ENCODE measurements around the gene AHNAK.

DNA sequence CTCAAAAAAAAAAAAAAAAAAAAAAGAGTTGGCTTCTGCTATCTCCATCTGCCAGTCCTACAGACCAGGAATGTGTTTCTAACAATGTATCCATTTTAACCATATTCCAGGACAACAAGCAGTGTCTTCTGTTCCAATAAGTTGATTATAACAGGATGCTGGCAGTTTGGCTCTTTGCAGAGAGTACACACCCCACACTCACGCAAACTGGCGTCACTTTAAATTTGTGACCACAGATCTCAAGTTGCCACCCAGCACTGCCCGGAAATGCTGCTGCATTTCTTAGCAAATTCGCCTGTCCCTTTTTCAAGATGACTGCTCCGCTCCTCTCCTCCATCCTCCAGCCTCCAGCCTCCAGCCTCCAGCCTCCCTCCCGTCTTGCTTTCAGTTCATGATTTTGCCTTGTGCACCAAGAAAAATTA, 83.5 kb downstream of the AHNAK start:
- TF ChIP-seq, protein P1, sequence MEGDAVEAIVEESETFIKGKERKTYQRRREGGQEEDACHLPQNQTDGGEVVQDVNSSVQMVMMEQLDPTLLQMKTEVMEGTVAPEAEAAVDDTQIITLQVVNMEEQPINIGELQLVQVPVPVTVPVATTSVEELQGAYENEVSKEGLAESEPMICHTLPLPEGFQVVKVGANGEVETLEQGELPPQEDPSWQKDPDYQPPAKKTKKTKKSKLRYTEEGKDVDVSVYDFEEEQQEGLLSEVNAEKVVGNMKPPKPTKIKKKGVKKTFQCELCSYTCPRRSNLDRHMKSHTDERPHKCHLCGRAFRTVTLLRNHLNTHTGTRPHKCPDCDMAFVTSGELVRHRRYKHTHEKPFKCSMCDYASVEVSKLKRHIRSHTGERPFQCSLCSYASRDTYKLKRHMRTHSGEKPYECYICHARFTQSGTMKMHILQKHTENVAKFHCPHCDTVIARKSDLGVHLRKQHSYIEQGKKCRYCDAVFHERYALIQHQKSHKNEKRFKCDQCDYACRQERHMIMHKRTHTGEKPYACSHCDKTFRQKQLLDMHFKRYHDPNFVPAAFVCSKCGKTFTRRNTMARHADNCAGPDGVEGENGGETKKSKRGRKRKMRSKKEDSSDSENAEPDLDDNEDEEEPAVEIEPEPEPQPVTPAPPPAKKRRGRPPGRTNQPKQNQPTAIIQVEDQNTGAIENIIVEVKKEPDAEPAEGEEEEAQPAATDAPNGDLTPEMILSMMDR (IDR thresholded peaks at IDR 0.05; ENCODE audit: insufficient read depth, low read length), result no peak
- TF ChIP-seq, protein P2, sequence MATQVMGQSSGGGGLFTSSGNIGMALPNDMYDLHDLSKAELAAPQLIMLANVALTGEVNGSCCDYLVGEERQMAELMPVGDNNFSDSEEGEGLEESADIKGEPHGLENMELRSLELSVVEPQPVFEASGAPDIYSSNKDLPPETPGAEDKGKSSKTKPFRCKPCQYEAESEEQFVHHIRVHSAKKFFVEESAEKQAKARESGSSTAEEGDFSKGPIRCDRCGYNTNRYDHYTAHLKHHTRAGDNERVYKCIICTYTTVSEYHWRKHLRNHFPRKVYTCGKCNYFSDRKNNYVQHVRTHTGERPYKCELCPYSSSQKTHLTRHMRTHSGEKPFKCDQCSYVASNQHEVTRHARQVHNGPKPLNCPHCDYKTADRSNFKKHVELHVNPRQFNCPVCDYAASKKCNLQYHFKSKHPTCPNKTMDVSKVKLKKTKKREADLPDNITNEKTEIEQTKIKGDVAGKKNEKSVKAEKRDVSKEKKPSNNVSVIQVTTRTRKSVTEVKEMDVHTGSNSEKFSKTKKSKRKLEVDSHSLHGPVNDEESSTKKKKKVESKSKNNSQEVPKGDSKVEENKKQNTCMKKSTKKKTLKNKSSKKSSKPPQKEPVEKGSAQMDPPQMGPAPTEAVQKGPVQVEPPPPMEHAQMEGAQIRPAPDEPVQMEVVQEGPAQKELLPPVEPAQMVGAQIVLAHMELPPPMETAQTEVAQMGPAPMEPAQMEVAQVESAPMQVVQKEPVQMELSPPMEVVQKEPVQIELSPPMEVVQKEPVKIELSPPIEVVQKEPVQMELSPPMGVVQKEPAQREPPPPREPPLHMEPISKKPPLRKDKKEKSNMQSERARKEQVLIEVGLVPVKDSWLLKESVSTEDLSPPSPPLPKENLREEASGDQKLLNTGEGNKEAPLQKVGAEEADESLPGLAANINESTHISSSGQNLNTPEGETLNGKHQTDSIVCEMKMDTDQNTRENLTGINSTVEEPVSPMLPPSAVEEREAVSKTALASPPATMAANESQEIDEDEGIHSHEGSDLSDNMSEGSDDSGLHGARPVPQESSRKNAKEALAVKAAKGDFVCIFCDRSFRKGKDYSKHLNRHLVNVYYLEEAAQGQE (IDR thresholded peaks at IDR 0.05; ENCODE audit: insufficient replicate concordance, low read depth), result no peak
